ENCODE measurements around the gene ANKRD40. TPM values are rescaled to one million over a fixed set of nuclear protein-coding genes. Genes with fewer than 3 reads are reported as not detected.

The ANKRD40 gene
- total RNA-seq, 1 donor from 2014 or later, result 41.1 TPM

- Mint-ChIP-seq H3K4me3 (ENCODE audit: unreplicated experiment) (no peak overlapping the region), H3K9me3 (ENCODE audit: unreplicated experiment) (no peaks in the 10 kb centered on the region), H3K36me3 (ENCODE audit: unreplicated experiment) (no peaks in the 10 kb centered on the region), H3K4me1 (ENCODE audit: unreplicated experiment) (peaks cover 26% of the 10 kb centered on the region), H3K27ac (ENCODE audit: unreplicated experiment) (no peak overlapping the region), H3K27me3 (ENCODE audit: unreplicated experiment) (no peaks in the 10 kb centered on the region)
- no peak for TF ChIP-seq CTCF (IDR thresholded peaks at IDR 0.05)
- no peak for DNase-seq (ENCODE audit: extremely low spot score, unreplicated experiment)
Observed at GRCh38 chr17:50685691-50686493, 21.8 kb downstream of the ANKRD40 start.

DNA sequence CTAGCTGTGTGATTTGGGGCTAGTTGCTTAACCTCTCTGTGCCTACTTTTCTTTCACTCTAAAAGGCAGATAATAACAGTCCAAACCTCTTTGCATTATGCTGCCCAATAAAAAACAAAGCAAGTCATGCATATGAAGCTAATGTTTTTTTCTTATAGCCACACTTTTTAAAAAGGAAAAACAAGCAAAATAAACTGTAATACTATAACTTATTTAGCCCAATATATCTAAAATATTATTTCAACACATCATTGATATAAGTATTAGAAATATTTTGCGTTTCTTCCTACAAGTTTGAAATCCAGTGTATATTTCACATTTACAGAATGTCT, 22.4 kb downstream of the ANKRD40 start:
- no peak overlapping the region for H3K27ac Mint-ChIP-seq (ENCODE audit: unreplicated experiment)
- H3K4me1 Mint-ChIP-seq (ENCODE audit: unreplicated experiment), result peaks cover 26% of the 10 kb centered on the region
- TF ChIP-seq CTCF (IDR thresholded peaks at IDR 0.05), result no peak
- no peak overlapping the region for H3K4me3 Mint-ChIP-seq (ENCODE audit: unreplicated experiment)
- no peaks in the 10 kb centered on the region for H3K27me3 Mint-ChIP-seq (ENCODE audit: unreplicated experiment)
- no peaks in the 10 kb centered on the region for H3K9me3 Mint-ChIP-seq (ENCODE audit: unreplicated experiment)
- no peak for DNase-seq (ENCODE audit: extremely low spot score, unreplicated experiment)
- no peaks in the 10 kb centered on the region for H3K36me3 Mint-ChIP-seq (ENCODE audit: unreplicated experiment)

DNA sequence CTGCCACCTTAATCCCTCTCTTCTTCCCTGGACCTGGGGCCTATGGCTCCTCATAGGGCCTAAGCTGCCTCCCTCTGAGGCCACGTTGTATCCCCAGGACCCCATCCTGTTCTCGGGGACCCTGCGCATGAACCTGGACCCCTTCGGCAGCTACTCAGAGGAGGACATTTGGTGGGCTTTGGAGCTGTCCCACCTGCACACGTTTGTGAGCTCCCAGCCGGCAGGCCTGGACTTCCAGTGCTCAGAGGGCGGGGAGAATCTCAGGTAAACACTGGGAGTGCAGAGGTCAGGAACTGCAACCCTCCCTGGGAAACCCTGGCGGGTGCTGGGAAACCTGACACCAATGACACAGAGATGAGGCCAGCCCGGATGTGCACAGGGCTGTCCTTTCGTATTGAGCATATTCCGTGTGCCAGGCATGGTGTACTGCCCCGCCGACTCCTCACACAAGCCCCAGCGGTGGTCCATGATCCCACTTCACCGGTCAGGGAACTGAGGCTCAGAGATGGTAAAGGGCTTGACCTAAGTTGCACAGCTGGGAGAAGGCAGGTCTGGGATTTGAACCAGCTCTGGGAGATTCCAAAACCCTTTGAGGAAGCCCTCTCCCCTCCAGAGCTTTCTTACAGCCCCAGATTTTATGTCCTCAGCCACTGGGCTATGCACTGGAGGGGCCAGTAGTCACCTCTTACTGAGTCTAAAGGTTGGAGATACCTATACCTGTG, 22.9 kb downstream of the ANKRD40 start:
- DNase-seq (ENCODE audit: extremely low spot score, unreplicated experiment), result no peak
- no peak overlapping the region for H3K27ac Mint-ChIP-seq (ENCODE audit: unreplicated experiment)
- H3K4me3 Mint-ChIP-seq (ENCODE audit: unreplicated experiment), result no peak overlapping the region
- no peaks in the 10 kb centered on the region for H3K27me3 Mint-ChIP-seq (ENCODE audit: unreplicated experiment)
- H3K9me3 Mint-ChIP-seq (ENCODE audit: unreplicated experiment), result no peaks in the 10 kb centered on the region
- H3K4me1 Mint-ChIP-seq (ENCODE audit: unreplicated experiment), result peaks cover 25% of the 10 kb centered on the region
- no peak for TF ChIP-seq CTCF (IDR thresholded peaks at IDR 0.05)
- no peaks in the 10 kb centered on the region for H3K36me3 Mint-ChIP-seq (ENCODE audit: unreplicated experiment)

DNA sequence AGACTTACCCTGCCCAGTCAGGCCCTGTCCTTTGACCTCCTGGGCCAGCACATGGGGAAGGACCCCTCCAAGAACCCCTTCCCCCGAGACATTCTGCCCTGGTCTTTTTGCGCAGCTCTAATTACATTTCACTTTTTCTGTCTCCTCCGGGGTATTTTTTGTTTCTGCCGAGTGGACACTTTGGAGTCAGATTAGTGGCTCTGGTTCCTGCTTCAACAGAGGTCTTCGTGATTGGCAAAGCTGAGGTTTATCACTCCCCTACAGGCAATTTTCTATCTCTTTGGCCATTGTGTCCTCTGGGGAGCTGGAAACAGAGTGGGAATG, 23.5 kb downstream of the ANKRD40 start:
- Mint-ChIP-seq H3K27ac (ENCODE audit: unreplicated experiment) (no peak overlapping the region), H3K4me3 (ENCODE audit: unreplicated experiment) (no peak overlapping the region), H3K27me3 (ENCODE audit: unreplicated experiment) (no peaks in the 10 kb centered on the region), H3K9me3 (ENCODE audit: unreplicated experiment) (no peaks in the 10 kb centered on the region), H3K4me1 (ENCODE audit: unreplicated experiment) (peaks cover 21% of the 10 kb centered on the region), H3K36me3 (ENCODE audit: unreplicated experiment) (no peaks in the 10 kb centered on the region)
- no peak for DNase-seq (ENCODE audit: extremely low spot score, unreplicated experiment)
- no peak for TF ChIP-seq CTCF (IDR thresholded peaks at IDR 0.05)

- TF ChIP-seq CTCF (IDR thresholded peaks at IDR 0.05), result no peak
- Mint-ChIP-seq H3K4me1 (ENCODE audit: unreplicated experiment) (peaks cover 17% of the 10 kb centered on the region), H3K36me3 (ENCODE audit: unreplicated experiment) (no peaks in the 10 kb centered on the region), H3K4me3 (ENCODE audit: unreplicated experiment) (no peak overlapping the region), H3K9me3 (ENCODE audit: unreplicated experiment) (no peaks in the 10 kb centered on the region), H3K27ac (ENCODE audit: unreplicated experiment) (no peak overlapping the region), H3K27me3 (ENCODE audit: unreplicated experiment) (no peaks in the 10 kb centered on the region)
- DNase-seq (ENCODE audit: extremely low spot score, unreplicated experiment), result no peak
Observed at GRCh38 chr17:50683434-50684287, 24.1 kb downstream of the ANKRD40 start.
